CD14-positive monocyte (primary cell): ENCODE measurements around the gene CCDC159. TPM values are rescaled to one million over a fixed set of nuclear protein-coding genes. Genes with fewer than 3 reads are reported as not detected.
"Not testable (repeated sequence)": the region's sequence is repeated elsewhere in the genome, so short reads cannot be mapped to it uniquely, and the experiment has no call there.

Experiments
- DNase-seq, 3 donors: peaks; one replicate each; pipeline ENCODE4 v3.0.0-alpha.2; 2011 to 2022
- H2AFZ ChIP-seq: 2 replicates; pipeline ENCODE4 v1.6.0; 2012; ENCODE audit warnings: mild to moderate bottlenecking, low read depth, low read length, inconsistent platforms; ENCODE audit not compliant: insufficient read depth, poor library complexity, severe bottlenecking
- H3K27ac ChIP-seq, 2 donors: 1 replicate in 1 of 2; 2 replicates in 1 of 2; pipeline ENCODE4 v1.5.1; 2012 to 2013; ENCODE audit warnings: low read length in 2 of 2, control low read depth in 1 of 2, inconsistent platforms in 1 of 2, low read depth in 1 of 2, mild to moderate bottlenecking in 1 of 2
- H3K27me3 ChIP-seq, 2 donors: one replicate each; pipeline versions ENCODE4 v1.6.0 to v1.6.1; 2011 to 2013; ENCODE audit warnings: low read length in 2 of 2; ENCODE audit not compliant: control insufficient read depth in 2 of 2, insufficient read depth in 2 of 2
- H3K36me3 ChIP-seq, 2 donors: replicated peaks in 1 of 2; 1 replicate in 1 of 2; 2 replicates in 1 of 2; pipeline versions ENCODE4 v1.5.1 to v1.6.1; 2012 to 2013; ENCODE audit warnings: low read length in 2 of 2, control low read depth in 1 of 2, inconsistent platforms in 1 of 2, mild to moderate bottlenecking in 1 of 2; ENCODE audit not compliant: insufficient read depth in 2 of 2, control insufficient read depth in 1 of 2
- H3K4me1 ChIP-seq, 2 donors: 1 replicate in 1 of 2; 2 replicates in 1 of 2; pipeline versions ENCODE4 v1.5.1 to v1.6.1; 2012 to 2013; ENCODE audit warnings: low read length in 2 of 2, control low read depth in 1 of 2, inconsistent platforms in 1 of 2, mild to moderate bottlenecking in 1 of 2, moderate library complexity in 1 of 2; ENCODE audit not compliant: insufficient read depth in 2 of 2, control insufficient read depth in 1 of 2
- H3K4me2 ChIP-seq: replicated peaks from 2 replicates; pipeline ENCODE3; 2012; ENCODE audit warnings: low read length, moderate library complexity, mild to moderate bottlenecking; ENCODE audit not compliant: poor library complexity, severe bottlenecking; ENCODE audit errors: extremely low read depth
- H3K4me3 ChIP-seq, 3 experiments: fragments of 200-600 bp in 1 of 3; sonication (generic) in 1 of 3; replicated peaks in 1 of 3; 1 replicate in 2 of 3; 2 replicates in 1 of 3; pipeline ENCODE4 v1.5.1; 2011 to 2013; ENCODE audit warnings: low read length in 3 of 3, mild to moderate bottlenecking in 3 of 3, control low read depth in 2 of 3, low read depth in 2 of 3, inconsistent platforms in 1 of 3, moderate library complexity in 1 of 3
- H3K79me2 ChIP-seq: 2 replicates; pipeline ENCODE4 v1.6.0; 2012; ENCODE audit warnings: mild to moderate bottlenecking, control low read depth, inconsistent platforms, low read length, moderate library complexity; ENCODE audit not compliant: insufficient read depth
- H3K9ac ChIP-seq: 2 replicates; pipeline ENCODE4 v1.6.0; 2017; ENCODE audit warnings: low read length, mild to moderate bottlenecking; ENCODE audit not compliant: insufficient read depth, poor library complexity, severe bottlenecking
- H3K9me3 ChIP-seq, 2 donors: replicated peaks in 1 of 2; 1 replicate in 1 of 2; 2 replicates in 1 of 2; pipeline versions ENCODE4 v1.5.1 to v1.6.1; 2012 to 2013; ENCODE audit warnings: low read length in 2 of 2, control low read depth in 1 of 2; ENCODE audit not compliant: control insufficient read depth in 1 of 2, insufficient read depth in 1 of 2
- H4K20me1 ChIP-seq: 2 replicates; pipeline ENCODE4 v1.6.0; 2012; ENCODE audit warnings: mild to moderate bottlenecking, low read length, control low read depth, moderate library complexity; ENCODE audit not compliant: insufficient read depth
- H3K27ac Mint-ChIP-seq, 7 donors: one replicate each; pipeline ENCODE4 v1.8.0; 2020; ENCODE audit warnings: mild to moderate bottlenecking in 7 of 7, mixed read lengths in 7 of 7, moderate library complexity in 6 of 7, inconsistent platforms in 2 of 7
- H3K27me3 Mint-ChIP-seq, 3 donors: one replicate each; pipeline ENCODE4 v1.8.0; 2021 to 2022; ENCODE audit warnings: low read depth in 3 of 3, mild to moderate bottlenecking in 3 of 3, mixed read lengths in 3 of 3, moderate library complexity in 3 of 3, inconsistent platforms in 1 of 3
- H3K36me3 Mint-ChIP-seq, 2 donors: one replicate each; pipeline ENCODE4 v1.8.0; 2020; ENCODE audit warnings: mixed read lengths in 2 of 2, inconsistent platforms in 1 of 2, mild to moderate bottlenecking in 1 of 2
- H3K4me1 Mint-ChIP-seq: one replicate; pipeline ENCODE4 v1.8.0; 2020; ENCODE audit warnings: mild to moderate bottlenecking, mixed read lengths
- H3K4me3 Mint-ChIP-seq, 2 donors: one replicate each; pipeline ENCODE4 v1.8.0; 2020; ENCODE audit warnings: mild to moderate bottlenecking in 2 of 2, mixed read lengths in 2 of 2, moderate library complexity in 1 of 2
- H3K9me3 Mint-ChIP-seq, 7 donors: one replicate each; pipeline ENCODE4 v1.8.0; 2020 to 2022; ENCODE audit warnings: mixed read lengths in 7 of 7, mild to moderate bottlenecking in 6 of 7, moderate library complexity in 6 of 7, inconsistent platforms in 2 of 7
- CTCF ChIP-seq: fragments of 200-600 bp; IDR thresholded peaks from one replicate; pipeline ENCODE4 v1.8.0; 2022; ENCODE audit warnings: antibody characterized with exemption, mild to moderate bottlenecking
- WGBS: methylation state at CpG from one replicate; pipeline ENCODE4 v1.1.5; 2013; ENCODE audit warnings: missing lambda C conversion rate; ENCODE audit not compliant: insufficient coverage; 5-methylcytosine and 5-hydroxymethylcytosine counted together
- intact Hi-C, 2 donors: fragments of 100-400 bp; cut with micrococcal nuclease; formaldehyde crosslinking; loops; one replicate each; pipeline versions ENCODE4 v1.15.0 to v1.15.1; 2023
- polyA plus RNA-seq, 3 donors: library from polyadenylated mRNA; depleted of rRNA in 1 of 3; unstranded in 2 of 3; stranded (reverse) in 1 of 3; fragments of 300-500 nt in 2 of 3; fragments of >200 nt in 1 of 3; fragmentation: Illumina TruSeq in 2 of 3; gene quantifications; 1 replicate in 2 of 3; 2 replicates in 1 of 3; pipeline ENCODE4 v1.2.3, GENCODE V29; 2012 to 2021

CCDC159 gene
- polyA plus RNA-seq, 3 donors, result 37.1 to 374 (median 38.3) TPM

GRCh38 chr19:11332822-11333221 is 13.5 kb upstream of the CCDC159 start:
- H3K36me3 Mint-ChIP-seq, result peaks cover 71 to 98% of the 10 kb centered on the region in 2 donors

GRCh38 chr19:11333838-11334237 is 12.5 kb upstream of the CCDC159 start:
- intact Hi-C loops, result loop anchor here in 1 of 2 donors (5.0 kb wide), 1 partner anchor 37 kb away; the partner anchor contains the start of gene TSPAN16

More at GRCh38 chr19:11332822-11333221, 13.5 kb upstream of the CCDC159 start:
- Histone ChIP-seq H3K4me2 (no peak overlapping the region), H3K27me3 (no peaks in the 10 kb centered on the region), H3K9ac (no peak overlapping the region), H2AFZ (no peak overlapping the region), H3K27ac (no peak overlapping the region), H4K20me1 (peaks cover 85% of the 10 kb centered on the region), H3K36me3 (peaks cover 78 to 88% of the 10 kb centered on the region in 2 donors), H3K4me1 (peaks cover 19 to 28% of the 10 kb centered on the region in 2 donors), H3K79me2 (peaks cover 99% of the 10 kb centered on the region), H3K4me3 (no peak overlapping the region), H3K9me3 (no peaks in the 10 kb centered on the region)
- DNase-seq, result no peak
- no peak for TF ChIP-seq CTCF
- 100% methylated on average over 1 of the region's 5 CpGs for WGBS
- Mint-ChIP-seq H3K9me3 (peaks cover 0 to 6% (median 0%) of the 10 kb centered on the region in 7 donors), H3K4me3 (no peak overlapping the region), H3K4me1 (peaks cover 15% of the 10 kb centered on the region), H3K27me3 (peaks cover 0 to 2% (median under 1%) of the 10 kb centered on the region in 3 donors), H3K27ac (peak overlapping the region in 2 of 7 donors; percentile 8 to 25)
- intact Hi-C loops, result loop anchor here in 1 of 2 donors (5.0 kb wide), 1 partner anchor 36 kb away; the partner anchor contains the start of gene TSPAN16

More at GRCh38 chr19:11333838-11334237, 12.5 kb upstream of the CCDC159 start:
- Mint-ChIP-seq H3K4me1 (peaks cover 26% of the 10 kb centered on the region), H3K27ac (peak overlapping the region in 5 of 7 donors; percentile 30 to 75 (median 48)), H3K36me3 (peaks cover 66 to 91% of the 10 kb centered on the region in 2 donors)
- not testable (repeated sequence) for H3K27me3 Mint-ChIP-seq, H3K9me3 Mint-ChIP-seq, H3K4me2 ChIP-seq, H3K4me3 ChIP-seq, H3K9me3 ChIP-seq, DNase-seq, H3K27me3 ChIP-seq, H3K4me3 Mint-ChIP-seq, H2AFZ ChIP-seq, H3K9ac ChIP-seq
- Histone ChIP-seq H3K36me3 (peaks cover 68 to 78% of the 10 kb centered on the region in 2 donors), H4K20me1 (peaks cover 94% of the 10 kb centered on the region), H3K27ac (peak overlapping the region in 1 of 2 donors; percentile 5), H3K79me2 (peaks cover 99% of the 10 kb centered on the region), H3K4me1 (peaks cover 28 to 38% of the 10 kb centered on the region in 2 donors)
- 95% methylated on average over 6 of the region's 9 CpGs for WGBS
